Loucy (cell line): Measurements from ENCODE around the gene EXOC3L1.

ENCODE experiments used
- H2AFZ ChIP-seq: fragments of 200-600 bp; sonication (generic); 2 replicates; pipeline ENCODE4 v1.6.0; 2016; ENCODE audit warnings: antibody characterized with exemption, mild to moderate bottlenecking, low read length, moderate library complexity
- H3F3A ChIP-seq: fragments of 200-600 bp; 2 replicates; pipeline ENCODE4 v1.6.0; 2016; ENCODE audit warnings: antibody characterized with exemption, low read depth, mild to moderate bottlenecking
- H3K27me3 ChIP-seq: fragments of 200-600 bp; sonication (generic); 2 replicates; pipeline ENCODE4 v1.6.1; 2014; ENCODE audit warnings: low read length, mild to moderate bottlenecking; ENCODE audit not compliant: insufficient read depth, poor library complexity, severe bottlenecking
- H3K36me3 ChIP-seq: fragments of 200-600 bp; sonication (generic); 2 replicates; pipeline ENCODE4 v1.6.1; 2016; ENCODE audit warnings: low read length; ENCODE audit not compliant: insufficient read depth
- H3K4me1 ChIP-seq: fragments of 200-600 bp; sonication (generic); 2 replicates; pipeline ENCODE4 v1.5.1; 2014; ENCODE audit warnings: low read length, mild to moderate bottlenecking; ENCODE audit not compliant: insufficient read depth, poor library complexity, severe bottlenecking
- H3K4me2 ChIP-seq: fragments of 200-600 bp; sonication (generic); 2 replicates; pipeline ENCODE4 v1.6.0; 2014; ENCODE audit warnings: antibody characterized with exemption, low read length, low read depth, mild to moderate bottlenecking; ENCODE audit not compliant: poor library complexity, severe bottlenecking
- H3K4me3 ChIP-seq: fragments of 200-600 bp; sonication (generic); 2 replicates; pipeline ENCODE4 v1.5.1; 2014; ENCODE audit warnings: low read length, mild to moderate bottlenecking, mixed read lengths; ENCODE audit not compliant: poor library complexity, severe bottlenecking
- H3K79me2 ChIP-seq: fragments of 200-600 bp; sonication (generic); 2 replicates; pipeline ENCODE4 v1.6.1; 2014; ENCODE audit warnings: low read length; ENCODE audit not compliant: insufficient read depth
- H3K9ac ChIP-seq: fragments of 200-600 bp; sonication (generic); 2 replicates; pipeline ENCODE4 v1.6.0; 2014; ENCODE audit warnings: mild to moderate bottlenecking, low read depth, low read length, moderate library complexity; ENCODE audit not compliant: poor library complexity, severe bottlenecking
- H3K9me2 ChIP-seq: fragments of 200-600 bp; sonication (generic); replicated peaks from 2 replicates; pipeline ENCODE4 v1.6.1; 2016; ENCODE audit warnings: low read depth, low read length, mixed read lengths
- H3K9me3 ChIP-seq: fragments of 200-600 bp; sonication (generic); 2 replicates; pipeline ENCODE4 v1.6.1; 2014; ENCODE audit warnings: mild to moderate bottlenecking, antibody characterized with exemption, low read length, low read depth; ENCODE audit not compliant: insufficient read depth
- H4K20me1 ChIP-seq: fragments of 200-600 bp; sonication (generic); 2 replicates; pipeline ENCODE4 v1.6.0; 2014; ENCODE audit warnings: antibody characterized with exemption, low read length, mild to moderate bottlenecking; ENCODE audit not compliant: insufficient read depth, poor library complexity, severe bottlenecking
- EZH2phosphoT487 ChIP-seq: fragments of 200-600 bp; IDR thresholded peaks from 2 replicates; pipeline ENCODE4 v1.6.1; 2018; ENCODE audit warnings: antibody characterized with exemption, mild to moderate bottlenecking, moderate library complexity, borderline replicate concordance
- TF ChIP-seq, protein P1 (sequence below): fragments of 200-600 bp; sonication (generic); conservative IDR thresholded peaks from 2 replicates; pipeline ENCODE4 v1.5.1; 2014; ENCODE audit warnings: mild to moderate bottlenecking, antibody characterized with exemption, low read length

The EXOC3L1 gene

DNA sequence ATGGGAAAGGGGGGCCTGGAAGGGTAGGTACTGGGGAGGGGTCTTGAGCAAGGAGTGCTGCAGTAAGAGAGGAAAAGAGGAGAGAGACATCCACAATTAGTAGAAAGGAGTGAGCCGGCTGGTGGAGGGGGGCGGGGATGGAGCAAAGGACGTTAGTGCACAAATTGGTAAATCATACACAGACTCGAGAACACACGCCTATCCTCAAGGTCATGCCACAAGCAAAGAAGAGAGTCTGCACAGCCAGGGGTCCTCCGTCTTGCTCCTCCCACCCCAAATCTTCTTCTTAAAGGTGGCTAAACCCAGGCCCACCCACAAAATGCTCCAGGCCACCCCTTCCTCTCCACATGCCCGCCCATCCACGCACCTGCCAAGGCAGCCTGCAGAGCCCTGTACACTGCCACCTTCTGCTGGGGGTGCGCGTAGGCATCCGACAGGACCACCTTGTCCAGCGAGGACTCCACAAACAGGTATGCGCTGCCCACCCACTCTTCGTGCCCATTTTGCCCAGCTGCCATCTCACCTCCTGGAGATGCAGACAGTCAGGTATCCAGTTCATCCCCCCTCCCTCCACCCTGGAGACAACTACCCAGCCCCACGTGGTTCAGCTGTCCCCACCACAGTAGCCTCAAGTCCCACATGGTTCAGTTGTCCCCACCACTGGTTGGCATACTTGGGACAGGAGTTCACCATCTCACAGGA lies 33.6 kb downstream of the EXOC3L1 start:
- no peak overlapping the region for H2AFZ ChIP-seq
- no peaks in the 10 kb centered on the region for H3K27me3 ChIP-seq
- no peaks in the 10 kb centered on the region for H3K9me3 ChIP-seq
- H4K20me1 ChIP-seq: peaks cover 6% of the 10 kb centered on the region
- H3F3A ChIP-seq: no peaks in the 10 kb centered on the region
- no peaks in the 10 kb centered on the region for H3K36me3 ChIP-seq
- no peak for TF ChIP-seq EZH2phosphoT487
- TF ChIP-seq, protein P1, sequence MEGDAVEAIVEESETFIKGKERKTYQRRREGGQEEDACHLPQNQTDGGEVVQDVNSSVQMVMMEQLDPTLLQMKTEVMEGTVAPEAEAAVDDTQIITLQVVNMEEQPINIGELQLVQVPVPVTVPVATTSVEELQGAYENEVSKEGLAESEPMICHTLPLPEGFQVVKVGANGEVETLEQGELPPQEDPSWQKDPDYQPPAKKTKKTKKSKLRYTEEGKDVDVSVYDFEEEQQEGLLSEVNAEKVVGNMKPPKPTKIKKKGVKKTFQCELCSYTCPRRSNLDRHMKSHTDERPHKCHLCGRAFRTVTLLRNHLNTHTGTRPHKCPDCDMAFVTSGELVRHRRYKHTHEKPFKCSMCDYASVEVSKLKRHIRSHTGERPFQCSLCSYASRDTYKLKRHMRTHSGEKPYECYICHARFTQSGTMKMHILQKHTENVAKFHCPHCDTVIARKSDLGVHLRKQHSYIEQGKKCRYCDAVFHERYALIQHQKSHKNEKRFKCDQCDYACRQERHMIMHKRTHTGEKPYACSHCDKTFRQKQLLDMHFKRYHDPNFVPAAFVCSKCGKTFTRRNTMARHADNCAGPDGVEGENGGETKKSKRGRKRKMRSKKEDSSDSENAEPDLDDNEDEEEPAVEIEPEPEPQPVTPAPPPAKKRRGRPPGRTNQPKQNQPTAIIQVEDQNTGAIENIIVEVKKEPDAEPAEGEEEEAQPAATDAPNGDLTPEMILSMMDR: 0 out of 2 replicates have a peak, but pooled peaks have one; percentile 23
- no peak overlapping the region for H3K4me2 ChIP-seq
- H3K4me1 ChIP-seq: peaks cover 14% of the 10 kb centered on the region
- H3K79me2 ChIP-seq: peaks cover 5% of the 10 kb centered on the region; the same call in 1 of the 2 replicates
- H3K9me2 ChIP-seq: no peaks in the 10 kb centered on the region
- no peak overlapping the region for H3K4me3 ChIP-seq
- no peak overlapping the region for H3K9ac ChIP-seq

DNA sequence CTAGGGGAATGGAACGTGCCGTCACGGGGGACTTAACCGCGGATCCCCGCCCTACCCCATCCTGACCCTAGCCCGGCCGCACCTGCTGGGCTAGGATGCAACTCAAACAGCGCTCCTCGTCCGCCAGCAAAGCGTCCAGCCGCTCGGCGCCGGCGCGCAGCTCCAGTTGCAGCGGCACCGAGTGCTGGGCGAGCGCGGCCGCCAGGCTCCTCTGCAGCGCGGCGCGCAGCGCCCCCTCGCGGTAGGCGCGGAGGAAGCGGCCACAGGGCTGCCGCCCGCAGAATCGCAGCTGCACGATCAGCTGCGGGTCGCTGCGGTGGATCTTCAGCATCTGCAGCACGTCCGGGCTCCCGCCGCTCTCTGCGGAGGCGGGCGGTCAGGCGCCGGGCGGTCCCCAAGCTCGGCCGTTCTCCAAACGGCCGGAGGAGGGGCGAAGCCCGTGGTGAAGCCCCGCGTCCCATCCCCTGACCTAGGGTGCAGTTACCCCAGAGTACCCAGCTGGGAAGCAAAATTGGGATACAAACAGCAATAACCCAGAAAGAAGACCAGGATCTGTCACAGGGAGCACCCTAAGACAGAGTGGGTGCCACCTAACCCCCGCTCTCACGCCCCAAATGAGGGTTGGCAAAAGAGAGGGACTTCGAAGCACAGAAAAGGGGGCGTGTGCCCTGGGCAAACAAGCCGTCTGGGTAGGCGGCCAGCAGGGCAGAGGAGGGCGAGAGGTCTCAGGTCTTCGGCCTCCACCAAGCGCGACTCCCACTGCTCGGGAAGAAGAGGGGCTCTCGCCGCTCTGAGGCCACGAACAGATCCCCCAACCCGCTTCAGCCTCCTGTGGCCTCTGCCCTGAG lies 34.4 kb downstream of the EXOC3L1 start:
- Histone ChIP-seq H3F3A (no peaks in the 10 kb centered on the region), H2AFZ (no peak overlapping the region), H4K20me1 (peaks cover 6% of the 10 kb centered on the region), H3K27me3 (no peaks in the 10 kb centered on the region), H3K4me3 (no peak overlapping the region), H3K9ac (no peak overlapping the region), H3K9me2 (no peaks in the 10 kb centered on the region), H3K79me2 (peaks cover 5% of the 10 kb centered on the region; the same call in 1 of the 2 replicates), H3K9me3 (no peaks in the 10 kb centered on the region), H3K4me1 (peaks cover 14% of the 10 kb centered on the region), H3K36me3 (no peaks in the 10 kb centered on the region), H3K4me2 (peak overlapping the region; percentile 52)
- TF ChIP-seq, protein P1: peak; percentile 77
- no peak for TF ChIP-seq EZH2phosphoT487

DNA sequence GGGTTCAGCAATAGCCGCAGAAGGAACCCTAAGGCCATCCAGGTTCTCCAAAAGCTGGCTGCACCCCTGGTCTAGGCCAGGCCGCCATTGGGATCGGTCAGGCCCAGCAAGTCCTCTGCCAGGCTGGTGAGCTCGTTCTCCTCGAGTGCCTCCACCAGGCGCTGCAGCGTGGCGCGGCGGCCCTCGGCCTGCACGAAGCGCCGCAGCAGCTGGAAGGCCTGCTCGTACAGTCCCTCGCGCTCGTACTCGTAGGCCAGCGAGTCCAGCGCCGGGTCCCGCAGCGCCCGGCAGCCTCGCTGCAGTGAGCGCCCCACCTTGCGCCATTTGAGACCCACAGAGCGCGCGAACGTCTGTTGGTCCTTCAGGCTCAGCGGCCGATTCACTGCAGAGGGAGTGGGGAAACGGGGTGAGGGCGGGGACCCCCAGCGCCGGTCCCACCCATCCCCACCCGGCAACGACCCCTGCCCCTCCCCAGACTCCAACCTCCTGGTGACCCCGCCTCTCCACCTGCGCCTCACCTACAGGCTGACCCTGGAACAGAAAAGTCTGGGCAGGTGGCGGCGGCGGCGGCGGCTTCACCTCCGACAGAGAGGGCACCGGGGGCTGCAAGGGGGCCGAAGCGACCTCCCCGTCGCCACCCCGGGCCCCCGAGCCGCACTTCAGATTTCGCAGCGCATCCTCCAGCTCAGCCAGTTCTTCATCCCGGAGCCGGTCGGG lies 35.2 kb downstream of the EXOC3L1 start:
- TF ChIP-seq EZH2phosphoT487: no peak
- TF ChIP-seq, protein P1: no peak
- Histone ChIP-seq H3F3A (no peaks in the 10 kb centered on the region), H3K79me2 (peaks cover 5% of the 10 kb centered on the region; the same call in 1 of the 2 replicates), H3K4me1 (peaks cover 14% of the 10 kb centered on the region), H3K9me2 (no peaks in the 10 kb centered on the region), H2AFZ (no peak overlapping the region), H3K9ac (no peak overlapping the region), H3K27me3 (no peaks in the 10 kb centered on the region), H3K4me2 (peak overlapping the region; percentile 52), H4K20me1 (peaks cover 6% of the 10 kb centered on the region), H3K36me3 (no peaks in the 10 kb centered on the region), H3K4me3 (no peak overlapping the region), H3K9me3 (no peaks in the 10 kb centered on the region)
